Measurements from ENCODE around the gene PKP2. TPM values are rescaled to one million over a fixed set of nuclear protein-coding genes. Genes with fewer than 3 reads are reported as not detected.

PKP2 gene
- total and polyA plus RNA-seq, 2 donors from 2014 or later, result 4.3 to 7.6 TPM

GRCh38 chr12:32821710-32822109 lies 74.9 kb downstream of the PKP2 start:
- DNase-seq (no peak), FAIRE-seq (no peak)
- no peak overlapping the region for H3K27ac ChIP-seq (ENCODE audit: low read depth in 2 of 2, low read length in 2 of 2)
- no peak overlapping the region for H3K9ac ChIP-seq (ENCODE audit: low read length in 3 of 3)
- H3K27me3 ChIP-seq (ENCODE audit: control insufficient read depth, insufficient read depth, low read length), result no peaks in the 10 kb centered on the region
- intact Hi-C loops (cut with DNase I), result no loop called here
- no peak for TF ChIP-seq CTCF (IDR thresholded peaks at IDR 0.05; ENCODE audit: borderline replicate concordance, extremely low read depth, insufficient read depth)
- no peak overlapping the region for H3K4me3 ChIP-seq (ENCODE audit: low read length in 3 of 3)
- H3K9me3 ChIP-seq (ENCODE audit: control insufficient read depth in 2 of 3, insufficient read depth in 1 of 3, low read length in 3 of 3), result no peaks in the 10 kb centered on the region
- peaks cover 0 to 11% (median 4%) of the 10 kb centered on the region in 3 donors for H3K36me3 ChIP-seq (ENCODE audit: control insufficient read depth in 2 of 3, insufficient read depth in 3 of 3, low read length in 3 of 3)
- no peaks in the 10 kb centered on the region for H3K4me1 ChIP-seq (ENCODE audit: control insufficient read depth in 2 of 3, insufficient read depth in 2 of 3, low read depth in 1 of 3, low read length in 3 of 3)

- no peak overlapping the region for H3K27ac ChIP-seq (ENCODE audit: low read depth in 2 of 2, low read length in 2 of 2)
- no peaks in the 10 kb centered on the region for H3K27me3 ChIP-seq (ENCODE audit: control insufficient read depth, insufficient read depth, low read length)
- no peak for TF ChIP-seq CTCF (IDR thresholded peaks at IDR 0.05; ENCODE audit: borderline replicate concordance, extremely low read depth, insufficient read depth)
- intact Hi-C loops (cut with DNase I), result no loop called here
- H3K36me3 ChIP-seq (ENCODE audit: control insufficient read depth in 2 of 3, insufficient read depth in 3 of 3, low read length in 3 of 3), result peaks cover 0 to 11% (median 4%) of the 10 kb centered on the region in 3 donors
- no peak overlapping the region for H3K4me3 ChIP-seq (ENCODE audit: low read length in 3 of 3)
- DNase-seq, result no peak
- no peaks in the 10 kb centered on the region for H3K9me3 ChIP-seq (ENCODE audit: control insufficient read depth in 2 of 3, insufficient read depth in 1 of 3, low read length in 3 of 3)
- no peak for FAIRE-seq
- no peak overlapping the region for H3K9ac ChIP-seq (ENCODE audit: low read length in 3 of 3)
- no peaks in the 10 kb centered on the region for H3K4me1 ChIP-seq (ENCODE audit: control insufficient read depth in 2 of 3, insufficient read depth in 2 of 3, low read depth in 1 of 3, low read length in 3 of 3)
Measured at GRCh38 chr12:32821293-32821692, 75.3 kb downstream of the PKP2 start.

- H3K9ac ChIP-seq (ENCODE audit: low read length in 3 of 3), result no peak overlapping the region
- intact Hi-C loops (cut with DNase I), result no loop called here
- no peak for DNase-seq
- no peaks in the 10 kb centered on the region for H3K4me1 ChIP-seq (ENCODE audit: control insufficient read depth in 2 of 3, insufficient read depth in 2 of 3, low read depth in 1 of 3, low read length in 3 of 3)
- no peak for FAIRE-seq
- TF ChIP-seq CTCF (IDR thresholded peaks at IDR 0.05; ENCODE audit: borderline replicate concordance, extremely low read depth, insufficient read depth), result no peak
- H3K36me3 ChIP-seq (ENCODE audit: control insufficient read depth in 2 of 3, insufficient read depth in 3 of 3, low read length in 3 of 3), result peaks cover 0 to 11% (median 4%) of the 10 kb centered on the region in 3 donors
- H3K9me3 ChIP-seq (ENCODE audit: control insufficient read depth in 2 of 3, insufficient read depth in 1 of 3, low read length in 3 of 3), result no peaks in the 10 kb centered on the region
- no peak overlapping the region for H3K27ac ChIP-seq (ENCODE audit: low read depth in 2 of 2, low read length in 2 of 2)
- no peaks in the 10 kb centered on the region for H3K27me3 ChIP-seq (ENCODE audit: control insufficient read depth, insufficient read depth, low read length)
- no peak overlapping the region for H3K4me3 ChIP-seq (ENCODE audit: low read length in 3 of 3)
Measured at GRCh38 chr12:32820376-32820931, 76.1 kb downstream of the PKP2 start.

GRCh38 chr12:32819424-32819823 lies 77.2 kb downstream of the PKP2 start:
- Histone ChIP-seq H3K9ac (ENCODE audit: low read length in 3 of 3) (no peak overlapping the region), H3K4me3 (ENCODE audit: low read length in 3 of 3) (no peak overlapping the region)

More at GRCh38 chr12:32819424-32819823, 77.2 kb downstream of the PKP2 start:
- no peak for TF ChIP-seq CTCF (IDR thresholded peaks at IDR 0.05; ENCODE audit: borderline replicate concordance, extremely low read depth, insufficient read depth)
- Histone ChIP-seq H3K27ac (ENCODE audit: low read depth in 2 of 2, low read length in 2 of 2) (no peak overlapping the region), H3K27me3 (ENCODE audit: control insufficient read depth, insufficient read depth, low read length) (no peaks in the 10 kb centered on the region), H3K36me3 (ENCODE audit: control insufficient read depth in 2 of 3, insufficient read depth in 3 of 3, low read length in 3 of 3) (peaks cover 0 to 11% (median 4%) of the 10 kb centered on the region in 3 donors), H3K4me1 (ENCODE audit: control insufficient read depth in 2 of 3, insufficient read depth in 2 of 3, low read depth in 1 of 3, low read length in 3 of 3) (no peaks in the 10 kb centered on the region), H3K9me3 (ENCODE audit: control insufficient read depth in 2 of 3, insufficient read depth in 1 of 3, low read length in 3 of 3) (no peaks in the 10 kb centered on the region)
- intact Hi-C loops (cut with DNase I), result no loop called here
- DNase-seq (no peak), FAIRE-seq (no peak)
